ENCODE data around the gene ZBTB6. TPM values are rescaled to one million over a fixed set of nuclear protein-coding genes. Genes with fewer than 3 reads are reported as not detected.

Gene ZBTB6
- total and polyA plus RNA-seq, 2 of the 13 experiments (the other 11 are each of a cell fraction or from before 2014, with no cell fraction given), result 3.7 to 7.1 TPM

DNA sequence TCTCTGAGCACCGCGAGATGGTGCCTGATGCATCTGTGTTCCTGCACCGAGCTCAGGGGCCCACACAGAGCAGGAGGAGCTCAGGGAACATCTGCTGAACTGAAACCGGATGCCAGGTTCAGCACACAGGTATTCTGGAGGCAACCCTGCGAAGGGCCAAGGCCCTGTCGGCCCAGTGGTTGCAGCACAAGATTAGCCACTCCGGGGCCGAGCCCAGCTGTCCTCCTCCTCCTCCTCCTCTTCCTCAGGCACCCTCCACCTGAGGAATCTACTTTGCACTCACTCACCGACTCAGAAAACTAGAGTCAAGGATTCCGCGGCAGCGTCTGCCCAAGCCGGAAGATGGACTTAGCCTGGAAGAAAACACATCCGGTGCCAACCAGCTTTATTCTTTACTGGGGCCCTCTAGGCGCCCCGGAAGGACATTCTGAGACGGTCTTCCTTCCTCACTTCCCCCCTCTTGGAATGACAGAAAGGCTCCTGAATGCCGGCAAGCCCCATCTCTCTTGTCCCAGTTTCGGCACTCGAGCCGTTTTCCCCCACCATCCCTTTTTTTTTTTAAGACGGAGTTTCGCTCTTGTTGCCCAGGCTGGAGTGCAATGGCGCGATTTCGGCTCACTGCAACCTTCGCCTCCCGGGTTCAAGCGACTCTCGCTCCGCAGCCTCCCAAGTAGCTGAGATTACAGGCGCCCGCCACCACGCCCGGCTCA, at the start of gene ZBTB6 (continued):
- TF ChIP-seq, protein P1, sequence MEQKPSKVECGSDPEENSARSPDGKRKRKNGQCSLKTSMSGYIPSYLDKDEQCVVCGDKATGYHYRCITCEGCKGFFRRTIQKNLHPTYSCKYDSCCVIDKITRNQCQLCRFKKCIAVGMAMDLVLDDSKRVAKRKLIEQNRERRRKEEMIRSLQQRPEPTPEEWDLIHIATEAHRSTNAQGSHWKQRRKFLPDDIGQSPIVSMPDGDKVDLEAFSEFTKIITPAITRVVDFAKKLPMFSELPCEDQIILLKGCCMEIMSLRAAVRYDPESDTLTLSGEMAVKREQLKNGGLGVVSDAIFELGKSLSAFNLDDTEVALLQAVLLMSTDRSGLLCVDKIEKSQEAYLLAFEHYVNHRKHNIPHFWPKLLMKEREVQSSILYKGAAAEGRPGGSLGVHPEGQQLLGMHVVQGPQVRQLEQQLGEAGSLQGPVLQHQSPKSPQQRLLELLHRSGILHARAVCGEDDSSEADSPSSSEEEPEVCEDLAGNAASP (CRISPR knock-in tag; IDR thresholded peaks at IDR 0.05; ENCODE audit: borderline replicate concordance), result 0 out of 2 replicates have a peak, but pooled peaks have one; percentile 13
- TF ChIP-seq, protein P2, sequence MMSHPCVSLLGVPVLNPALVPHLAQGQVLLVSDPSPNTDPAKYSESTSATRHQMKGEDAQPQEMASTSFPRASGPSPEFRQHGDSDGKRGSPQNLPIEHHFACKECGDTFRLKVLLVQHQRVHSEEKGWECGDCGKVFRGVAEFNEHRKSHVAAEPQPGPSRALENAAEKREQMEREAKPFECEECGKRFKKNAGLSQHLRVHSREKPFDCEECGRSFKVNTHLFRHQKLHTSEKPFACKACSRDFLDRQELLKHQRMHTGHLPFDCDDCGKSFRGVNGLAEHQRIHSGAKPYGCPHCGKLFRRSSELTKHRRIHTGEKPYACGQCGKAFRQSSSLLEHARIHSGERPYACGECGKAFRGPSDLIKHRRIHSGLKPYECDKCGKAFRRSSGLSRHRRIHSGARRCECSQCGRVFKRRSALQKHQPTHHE (CRISPR knock-in tag; IDR thresholded peaks at IDR 0.05; ENCODE audit: borderline replicate concordance), result 0 out of 2 replicates have a peak, but pooled peaks have one; percentile 33
- TF ChIP-seq ZNF33A (CRISPR knock-in tag; IDR thresholded peaks at IDR 0.05; ENCODE audit: borderline replicate concordance) (no peak), NFRKB (IDR thresholded peaks at IDR 0.05) (no peak), HMGA1 (CRISPR knock-in tag; conservative IDR thresholded peaks at IDR 0.05) (no peak), HDAC1 (CRISPR knock-in tag; IDR thresholded peaks at IDR 0.05) (peak; percentile 81), NFE2L2 (IDR thresholded peaks at IDR 0.05; ENCODE audit: low read length) (no peak), MTA1 (CRISPR knock-in tag; IDR thresholded peaks at IDR 0.05; ENCODE audit: borderline replicate concordance) (no peak), ATF7 (IDR thresholded peaks at IDR 0.05) (no peak), ATF7 (CRISPR knock-in tag; IDR thresholded peaks at IDR 0.05) (0 out of 2 replicates have a peak, but pooled peaks have one; percentile 67), ATF7-NPFF (CRISPR knock-in tag; IDR thresholded peaks at IDR 0.05; ENCODE audit: low read depth) (no peak), ZNF382 (CRISPR knock-in tag; IDR thresholded peaks at IDR 0.05; ENCODE audit: borderline replicate concordance) (no peak), ZMYM3 (CRISPR knock-in tag; IDR thresholded peaks at IDR 0.05) (0 out of 2 replicates have a peak, but pooled peaks have one; percentile 62), ZNF383 (CRISPR knock-in tag; IDR thresholded peaks at IDR 0.05; ENCODE audit: borderline replicate concordance) (no peak), ESRRA (CRISPR knock-in tag; IDR thresholded peaks at IDR 0.05; ENCODE audit: low read depth) (no peak), ZNF615 (CRISPR knock-in tag; IDR thresholded peaks at IDR 0.05; ENCODE audit: borderline replicate concordance) (no peak), PAX8 (CRISPR knock-in tag; IDR thresholded peaks at IDR 0.05; ENCODE audit: borderline replicate concordance) (no peak), ZMYM4 (CRISPR knock-in tag; IDR thresholded peaks at IDR 0.05) (peak; percentile 56; the same call in 1 of the 2 replicates)
- TF ChIP-seq, protein P3, sequence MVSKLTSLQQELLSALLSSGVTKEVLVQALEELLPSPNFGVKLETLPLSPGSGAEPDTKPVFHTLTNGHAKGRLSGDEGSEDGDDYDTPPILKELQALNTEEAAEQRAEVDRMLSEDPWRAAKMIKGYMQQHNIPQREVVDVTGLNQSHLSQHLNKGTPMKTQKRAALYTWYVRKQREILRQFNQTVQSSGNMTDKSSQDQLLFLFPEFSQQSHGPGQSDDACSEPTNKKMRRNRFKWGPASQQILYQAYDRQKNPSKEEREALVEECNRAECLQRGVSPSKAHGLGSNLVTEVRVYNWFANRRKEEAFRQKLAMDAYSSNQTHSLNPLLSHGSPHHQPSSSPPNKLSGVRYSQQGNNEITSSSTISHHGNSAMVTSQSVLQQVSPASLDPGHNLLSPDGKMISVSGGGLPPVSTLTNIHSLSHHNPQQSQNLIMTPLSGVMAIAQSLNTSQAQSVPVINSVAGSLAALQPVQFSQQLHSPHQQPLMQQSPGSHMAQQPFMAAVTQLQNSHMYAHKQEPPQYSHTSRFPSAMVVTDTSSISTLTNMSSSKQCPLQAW (CRISPR knock-in tag; IDR thresholded peaks at IDR 0.05), result 0 out of 2 replicates have a peak, but pooled peaks have one; percentile 36
- TF ChIP-seq, protein P4, sequence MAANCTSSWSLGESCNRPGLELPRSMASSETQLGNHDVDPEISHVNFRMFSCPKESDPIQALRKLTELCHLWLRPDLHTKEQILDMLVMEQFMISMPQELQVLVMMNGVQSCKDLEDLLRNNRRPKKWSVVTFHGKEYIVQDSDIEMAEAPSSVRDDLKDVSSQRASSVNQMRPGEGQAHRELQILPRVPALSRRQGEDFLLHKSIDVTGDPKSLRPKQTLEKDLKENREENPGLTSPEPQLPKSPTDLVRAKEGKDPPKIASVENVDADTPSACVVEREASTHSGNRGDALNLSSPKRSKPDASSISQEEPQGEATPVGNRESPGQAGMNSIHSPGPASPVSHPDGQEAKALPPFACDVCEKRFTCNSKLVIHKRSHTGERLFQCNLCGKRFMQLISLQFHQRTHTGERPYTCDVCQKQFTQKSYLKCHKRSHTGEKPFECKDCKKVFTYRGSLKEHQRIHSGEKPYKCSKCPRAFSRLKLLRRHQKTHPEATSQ (CRISPR knock-in tag; IDR thresholded peaks at IDR 0.05; ENCODE audit: borderline replicate concordance), result no peak
- TF ChIP-seq, protein P5, sequence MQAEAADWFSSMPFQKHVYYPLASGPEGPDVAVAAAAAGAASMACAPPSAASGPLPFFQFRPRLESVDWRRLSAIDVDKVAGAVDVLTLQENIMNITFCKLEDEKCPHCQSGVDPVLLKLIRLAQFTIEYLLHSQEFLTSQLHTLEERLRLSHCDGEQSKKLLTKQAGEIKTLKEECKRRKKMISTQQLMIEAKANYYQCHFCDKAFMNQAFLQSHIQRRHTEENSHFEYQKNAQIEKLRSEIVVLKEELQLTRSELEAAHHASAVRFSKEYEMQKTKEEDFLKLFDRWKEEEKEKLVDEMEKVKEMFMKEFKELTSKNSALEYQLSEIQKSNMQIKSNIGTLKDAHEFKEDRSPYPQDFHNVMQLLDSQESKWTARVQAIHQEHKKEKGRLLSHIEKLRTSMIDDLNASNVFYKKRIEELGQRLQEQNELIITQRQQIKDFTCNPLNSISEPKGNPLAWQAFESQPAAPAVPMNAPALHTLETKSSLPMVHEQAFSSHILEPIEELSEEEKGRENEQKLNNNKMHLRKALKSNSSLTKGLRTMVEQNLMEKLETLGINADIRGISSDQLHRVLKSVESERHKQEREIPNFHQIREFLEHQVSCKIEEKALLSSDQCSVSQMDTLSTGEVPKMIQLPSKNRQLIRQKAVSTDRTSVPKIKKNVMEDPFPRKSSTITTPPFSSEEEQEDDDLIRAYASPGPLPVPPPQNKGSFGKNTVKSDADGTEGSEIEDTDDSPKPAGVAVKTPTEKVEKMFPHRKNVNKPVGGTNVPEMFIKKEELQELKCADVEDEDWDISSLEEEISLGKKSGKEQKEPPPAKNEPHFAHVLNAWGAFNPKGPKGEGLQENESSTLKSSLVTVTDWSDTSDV (CRISPR knock-in tag; IDR thresholded peaks at IDR 0.05), result 0 out of 2 replicates have a peak, but pooled peaks have one; percentile 31

Measured in HepG2 (cell line).